Endothelial cell of coronary artery (primary cell): ENCODE measurements around the gene OR51G1. TPM values are rescaled to one million over a fixed set of nuclear protein-coding genes. Genes with fewer than 3 reads are reported as not detected.

Experiments
- total RNA-seq: library from RNA; depleted of rRNA; stranded (reverse); fragments of >200 nt; gene quantifications from 2 replicates; pipeline ENCODE4 v1.2.3, GENCODE V29; 2014

Gene OR51G1
- not detected in 2 replicates for total RNA-seq

GRCh38 chr11:4924239-4924638, at the start of gene OR51G1:
Gene OR51G1 (minus strand): TSS chr11:4924339. CDS start chr11:4924339, 0 bp downstream.

GRCh38 chr11:4955613-4956012, 31.5 kb upstream of the OR51G1 start, which contains the start of gene OR51A2:
Gene OR51A2 (minus strand): TSS chr11:4955713. CDS start chr11:4955713, 0 bp downstream.

GRCh38 chr11:4947505-4947904, 23.4 kb upstream of the OR51G1 start, which contains the start of gene OR51A4:
Gene OR51A4 (minus strand): TSS chr11:4947605. CDS start chr11:4947100, 505 bp downstream.

GRCh38 chr11:4919250-4919649, 4.9 kb downstream of the OR51G1 start, which contains the start of gene OR51G2:
Gene OR51G2 (minus strand): TSS chr11:4919350. CDS start chr11:4915663, 3,687 bp downstream.

GRCh38 chr11:4903484-4903883, 20.7 kb downstream of the OR51G1 start, which contains the start of gene OR51A7:
Gene OR51A7 (plus strand): TSS chr11:4903783. CDS start chr11:4907370, 3,587 bp downstream.

GRCh38 chr11:4881860-4882500, 42.2 kb downstream of the OR51G1 start, which contains the start of gene OR51T1:
Gene OR51T1 (plus strand): TSS chr11:4881900. CDS start chr11:4881900, 0 bp downstream.

Other genes with a start within 250 kb of the OR51G1 start
- gene OR51E2, start 226.5 kb downstream of the OR51G1 start, total RNA-seq: not detected in 2 replicates
- not detected in 2 replicates for gene MMP26, start 219.6 kb downstream of the OR51G1 start, total RNA-seq
- not detected in 2 replicates for gene OR51F1, start 154.4 kb downstream of the OR51G1 start, total RNA-seq
- gene OR52R1, start 120.0 kb downstream of the OR51G1 start, total RNA-seq: not detected in 2 replicates
- gene OR51F2, start 103.0 kb downstream of the OR51G1 start, total RNA-seq: not detected in 2 replicates
- not detected in 2 replicates for gene OR51S1, start 75.1 kb downstream of the OR51G1 start, total RNA-seq
- not detected in 2 replicates for gene OR51T1, start 42.4 kb downstream of the OR51G1 start, total RNA-seq
- not detected in 2 replicates for gene OR51A7, start 20.6 kb downstream of the OR51G1 start, total RNA-seq
- not detected in 2 replicates for gene OR51G2, start 5.0 kb downstream of the OR51G1 start, total RNA-seq
- not detected in 2 replicates for gene OR51A4, start 23.3 kb upstream of the OR51G1 start, total RNA-seq
- gene OR51A2, start 31.4 kb upstream of the OR51G1 start, total RNA-seq: not detected in 2 replicates
- not detected in 2 replicates for gene OR51L1, start 70.5 kb upstream of the OR51G1 start, total RNA-seq
- not detected in 2 replicates for gene OR52J3, start 122.2 kb upstream of the OR51G1 start, total RNA-seq
- not detected in 2 replicates for gene OR52E2, start 135.3 kb upstream of the OR51G1 start, total RNA-seq
- not detected in 2 replicates for gene OR52E1, start 145.2 kb upstream of the OR51G1 start, total RNA-seq
- not detected in 2 replicates for gene OR52A5, start 214.0 kb upstream of the OR51G1 start, total RNA-seq
- gene OR52A1, start 230.4 kb upstream of the OR51G1 start, total RNA-seq: not detected in 2 replicates